GM12801 (cell line): Measurements from ENCODE around the gene RBBP5.

Experiments
- CTCF ChIP-seq: IDR thresholded peaks from one replicate; pipeline ENCODE4 v1.5.1; 2011; ENCODE audit warnings: control low read depth; ENCODE audit not compliant: insufficient read length; ENCODE audit errors: extremely low read depth

The RBBP5 gene

GRCh38 chr1:205045146-205045545, 76.6 kb downstream of the RBBP5 start:
- no peak for TF ChIP-seq CTCF

- TF ChIP-seq CTCF, result no peak
Observed at GRCh38 chr1:205044741-205045140, 77.0 kb downstream of the RBBP5 start.

GRCh38 chr1:205043866-205044265, 77.9 kb downstream of the RBBP5 start:
- TF ChIP-seq CTCF, result no peak

GRCh38 chr1:205042911-205043806, 78.6 kb downstream of the RBBP5 start, which contains the start of gene CNTN2:
TSS of gene CNTN2 (plus strand) at chr1:205043212. CDS start at chr1:205053186, 9,974 bp downstream.
- no peak for TF ChIP-seq CTCF

- no peak for TF ChIP-seq CTCF
Observed at GRCh38 chr1:205041998-205042910, 79.5 kb downstream of the RBBP5 start.

GRCh38 chr1:205041001-205041715, 80.6 kb downstream of the RBBP5 start:
- no peak for TF ChIP-seq CTCF
